ENCODE data around the gene FCRL4. TPM values are rescaled to one million over a fixed set of nuclear protein-coding genes. Genes with fewer than 3 reads are reported as not detected.

Gene FCRL4
- total and polyA plus RNA-seq, 2 of the 4 experiments (the other 2 are of a cell fraction) = not detected

- Histone ChIP-seq H2AK5ac (ENCODE audit: low read depth, low read length) (no peak overlapping the region), H3K36me3 (ENCODE audit: control insufficient read depth, insufficient read depth, low read length) (no peaks in the 10 kb centered on the region), H3K27me3 (ENCODE audit: control insufficient read depth, insufficient read depth, low read length) (no peaks in the 10 kb centered on the region), H3K4me2 (ENCODE audit: low read depth, low read length) (no peak overlapping the region), H2BK120ac (ENCODE audit: low read depth, low read length) (no peak overlapping the region), H3K4me3 (ENCODE audit: insufficient read depth, low read depth, low read length) (no peak overlapping the region), H3K9me1 (ENCODE audit: insufficient read depth, low read length) (no peaks in the 10 kb centered on the region), H3K56ac (ENCODE audit: extremely low read depth, insufficient read depth, low read length) (no peak overlapping the region), H4K5ac (ENCODE audit: low read depth, low read length) (no peak overlapping the region), H3K27ac (ENCODE audit: insufficient read depth, low read length) (no peak overlapping the region), H2BK5ac (ENCODE audit: low read depth, low read length, poor library complexity, severe bottlenecking) (no peak overlapping the region), H2AK9ac (replicated peaks; ENCODE audit: low read depth, low read length, poor library complexity) (no peak overlapping the region), H2BK15ac (ENCODE audit: low read depth, low read length) (no peak overlapping the region), H2AFZ (replicated peaks; ENCODE audit: low read length, poor library complexity) (no peak overlapping the region), H3K9me3 (ENCODE audit: control insufficient read depth, insufficient read depth, low read length) (no peaks in the 10 kb centered on the region), H3K9ac (ENCODE audit: low read depth, low read length) (no peak overlapping the region), H3K14ac (replicated peaks; ENCODE audit: low read depth, low read length) (no peak overlapping the region), H3K23ac (ENCODE audit: low read depth, low read length) (no peak overlapping the region), H3K4ac (ENCODE audit: low read depth, low read length) (no peak overlapping the region), H4K8ac (ENCODE audit: low read depth in 2 of 2, low read length in 2 of 2) (no peak overlapping the region), H3K4me1 (ENCODE audit: control insufficient read depth, insufficient read depth, low read length) (no peaks in the 10 kb centered on the region), H3K79me1 (ENCODE audit: low read depth in 1 of 2, low read length in 2 of 2) (no peaks in the 10 kb centered on the region), H3K18ac (ENCODE audit: low read depth, low read length) (no peak overlapping the region), H4K91ac (ENCODE audit: insufficient read depth, low read depth, low read length) (no peak overlapping the region), H4K20me1 (ENCODE audit: insufficient read depth, low read length) (no peaks in the 10 kb centered on the region), H2BK20ac (ENCODE audit: low read depth, low read length) (no peak overlapping the region)
- DNase-seq (no peak), ATAC-seq (ENCODE audit: low read depth) (no peak)
- intact Hi-C loops (cut with micrococcal nuclease) = no loop called here
- ChIA-PET CTCF (no interaction called here), POLR2A (ENCODE audit: unreplicated experiment) (no interaction called here)
- no CpG with 5 or more reads among the region's 3 CpGs for WGBS, 2 experiments (ENCODE audit: extremely low coverage in 2 of 2, insufficient read length in 1 of 2)
- in situ Hi-C loops (cut with MboI; ENCODE audit: low sequenced_read_pairs) = no loop called here
- dilution Hi-C loops (cut with HindIII; ENCODE audit: low sequenced_read_pairs, unreplicated experiment) = no loop called here
- TF ChIP-seq USF2 (IDR thresholded peaks at IDR 0.05; ENCODE audit: low read depth, low read length) = no peak
- no peak for TF ChIP-seq POLR2A (IDR thresholded peaks at IDR 0.05; ENCODE audit: low read depth, low read length)
- TF ChIP-seq CHD1 (IDR thresholded peaks at IDR 0.05; ENCODE audit: low read depth, low read length) = no peak
- no peak for TF ChIP-seq BHLHE40 (IDR thresholded peaks at IDR 0.05; ENCODE audit: low read depth, low read length)
- TF ChIP-seq MXI1 (IDR thresholded peaks at IDR 0.05; ENCODE audit: borderline replicate concordance, low read depth, low read length) = no peak
- TF ChIP-seq NFE2L2 (IDR thresholded peaks at IDR 0.05; ENCODE audit: low read depth, low read length) = no peak
- no TSS peak for BruUV-seq (replicated peaks)
Observed at GRCh38 chr1:157540852-157541251, 57.0 kb downstream of the FCRL4 start.

Data from IMR-90 (cell line).